HG02885 (cell line): ENCODE data around the gene SPOP.
"Not testable (repeated sequence)": the region's sequence is repeated elsewhere in the genome, so short reads cannot be mapped to it uniquely, and the experiment has no call there.

ENCODE experiments used
- ATAC-seq: cut with Tn5 transposase; IDR thresholded peaks from one replicate; pipeline ENCODE4 v1.9.1; 2021; ENCODE audit warnings: mild to moderate bottlenecking; ENCODE audit not compliant: unreplicated experiment, poor library complexity

SPOP gene

DNA sequence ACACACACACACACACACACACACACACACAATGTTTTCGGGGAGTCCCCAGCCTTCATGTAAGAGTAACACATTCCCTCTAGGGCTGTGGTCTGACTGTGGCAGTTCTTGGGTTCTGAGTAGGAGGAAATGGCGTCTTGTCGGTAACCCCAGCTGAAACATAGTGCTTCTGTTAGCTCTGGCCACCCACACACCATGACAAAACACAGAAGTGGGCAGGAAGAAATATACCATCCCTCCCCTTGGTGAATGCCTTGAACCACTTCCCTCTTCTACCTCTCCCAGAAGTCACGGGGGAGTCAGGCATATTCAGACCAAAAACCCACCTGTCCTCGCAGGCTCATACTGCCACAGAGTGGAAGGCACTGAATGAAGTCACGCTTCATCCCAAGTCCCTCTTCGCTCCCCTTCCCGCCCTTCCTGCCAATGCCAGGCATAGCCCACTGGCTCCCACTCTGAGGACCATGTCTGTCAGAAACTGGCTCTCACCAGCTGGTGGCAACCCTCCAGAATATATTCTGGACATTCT lies 18.4 kb upstream of the SPOP start:
- peak; percentile 70 for ATAC-seq

DNA sequence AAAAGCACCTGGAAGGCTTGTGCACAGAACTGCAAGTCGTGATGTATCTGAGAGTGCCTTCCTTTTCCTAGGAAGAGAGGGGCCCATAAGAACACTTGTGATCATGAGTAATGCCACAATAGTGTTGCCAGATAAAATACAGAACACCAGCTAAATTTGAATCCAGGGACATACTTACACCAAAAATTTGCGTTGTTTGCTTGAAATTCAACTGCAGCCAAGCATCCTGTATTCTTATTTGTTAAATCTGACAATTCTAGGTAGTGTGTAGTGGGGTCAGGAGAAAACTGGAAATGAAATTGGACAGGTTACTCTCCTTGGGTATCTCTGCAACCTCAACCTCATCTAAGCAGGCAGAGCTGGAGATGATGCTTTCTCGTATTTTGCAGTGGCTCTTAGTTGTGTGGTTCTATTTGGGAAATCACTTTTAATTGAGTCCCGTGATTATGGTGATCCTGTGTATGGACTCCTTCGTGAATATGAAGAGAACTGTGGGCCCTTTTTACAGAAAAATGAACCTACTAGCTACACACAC lies 17.9 kb upstream of the SPOP start:
- no peak for ATAC-seq

DNA sequence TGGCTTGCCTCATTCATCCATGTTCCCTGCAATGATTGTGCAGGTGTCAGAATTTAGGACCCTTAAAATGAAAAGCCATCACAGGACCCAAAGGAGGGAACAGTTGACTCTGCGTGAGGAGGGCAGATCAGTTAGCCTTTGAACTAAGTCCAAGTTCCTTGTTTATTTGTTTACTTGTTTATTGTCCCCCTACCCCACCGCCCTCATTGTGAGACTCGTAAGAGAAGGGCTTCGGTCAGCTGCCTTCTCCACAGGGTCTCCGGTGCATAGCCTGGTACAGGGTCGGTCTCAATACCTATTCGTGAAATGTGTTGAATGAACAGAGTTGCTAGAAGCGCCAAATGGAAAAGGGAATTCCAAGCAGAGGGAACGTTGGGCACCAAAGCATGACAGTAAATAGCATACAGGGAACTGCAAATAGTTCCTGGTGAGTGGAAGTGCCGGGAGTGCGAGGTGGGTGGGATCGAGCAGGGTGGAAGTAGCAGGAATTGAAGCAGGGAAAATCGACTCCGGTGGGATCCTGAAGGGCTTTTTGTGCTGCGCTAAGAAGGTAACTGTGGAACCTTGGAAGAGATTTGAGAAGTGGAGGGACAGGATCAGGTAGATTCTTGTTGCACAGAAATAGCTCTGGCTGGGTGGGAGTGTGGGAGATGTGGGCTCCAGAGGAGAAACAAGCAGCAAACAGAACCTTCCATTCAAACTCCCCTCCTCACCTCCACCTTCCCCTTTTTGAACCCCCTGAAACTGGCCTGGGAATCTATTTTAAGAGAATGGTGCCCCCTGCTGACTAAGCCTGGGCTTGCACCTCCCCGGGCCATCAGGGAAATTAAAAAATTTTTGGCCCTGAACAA lies 17.2 kb upstream of the SPOP start:
- no peak for ATAC-seq

DNA sequence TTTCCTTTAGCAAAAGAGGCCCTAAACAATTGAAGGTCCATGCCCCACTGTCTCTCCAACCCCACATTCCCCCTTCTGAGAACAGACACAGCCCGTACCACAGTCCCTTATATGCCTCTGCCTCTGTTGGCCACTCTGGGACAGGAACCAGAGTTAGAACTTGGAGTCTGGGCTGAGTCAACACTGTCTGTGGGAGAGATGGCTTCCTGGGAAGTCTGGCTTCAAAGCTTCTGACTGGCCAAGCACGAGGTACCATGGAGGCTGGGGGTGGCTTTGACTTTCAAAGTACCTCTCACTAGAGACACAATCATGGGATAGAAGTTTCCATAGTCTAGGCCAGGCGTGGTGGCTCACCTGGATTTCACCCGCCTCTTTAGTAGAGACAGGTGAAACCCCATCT lies 14.9 kb upstream of the SPOP start:
- no peak for ATAC-seq

DNA sequence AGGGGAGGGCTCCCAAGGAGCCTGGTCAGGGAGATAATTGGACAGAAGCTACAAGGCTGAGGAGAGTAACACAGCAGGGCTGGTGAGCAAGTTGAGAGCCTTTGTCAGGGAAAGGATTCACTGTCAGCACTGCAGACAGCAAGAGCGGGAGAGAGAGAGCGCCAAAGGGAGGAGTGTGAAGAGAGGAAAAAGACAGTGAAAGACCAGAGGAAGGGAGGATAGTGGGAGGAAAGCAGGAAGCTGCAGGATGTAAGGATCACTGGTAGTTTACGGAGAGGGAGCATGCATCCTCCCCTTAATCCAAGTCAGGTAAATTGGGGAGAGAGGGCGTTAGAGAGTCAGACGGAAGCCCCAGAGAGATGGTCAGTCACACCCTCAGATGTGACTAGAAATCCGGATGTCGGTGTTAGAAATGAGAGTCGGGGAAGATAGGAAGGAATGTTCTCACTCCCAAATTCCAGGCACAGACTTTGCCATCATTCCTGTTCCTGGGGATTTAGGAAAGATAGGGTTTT lies 13.8 kb upstream of the SPOP start:
- ATAC-seq, result no peak

DNA sequence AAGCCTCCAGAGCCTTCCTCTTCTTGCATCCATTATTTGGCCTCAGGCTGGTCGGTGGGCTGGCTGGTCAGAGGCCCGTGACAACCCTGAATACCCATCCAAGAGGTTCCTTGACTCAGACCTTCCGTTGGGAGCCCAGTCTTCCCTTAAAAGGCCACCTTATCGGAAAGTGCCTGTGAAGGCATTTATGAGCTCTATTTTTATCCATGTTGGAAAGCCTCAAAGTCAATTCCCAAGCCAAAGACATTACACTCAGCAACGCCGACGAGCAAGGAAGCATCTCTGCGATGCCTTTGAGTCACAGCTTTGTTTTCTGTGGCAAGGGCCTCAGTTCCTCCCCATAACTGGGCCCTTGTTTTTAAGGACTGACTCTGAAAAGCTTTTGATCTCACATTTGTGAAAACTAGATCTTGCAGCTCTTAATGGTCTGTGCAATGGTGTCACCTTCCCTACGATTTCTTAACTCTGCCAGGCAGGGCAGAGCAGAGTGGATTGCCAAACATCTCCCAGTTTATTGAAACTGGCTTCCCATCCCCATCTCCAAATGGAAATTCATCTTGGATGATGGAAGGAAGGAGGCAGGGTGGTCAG lies 13.3 kb upstream of the SPOP start:
- ATAC-seq, result no peak

DNA sequence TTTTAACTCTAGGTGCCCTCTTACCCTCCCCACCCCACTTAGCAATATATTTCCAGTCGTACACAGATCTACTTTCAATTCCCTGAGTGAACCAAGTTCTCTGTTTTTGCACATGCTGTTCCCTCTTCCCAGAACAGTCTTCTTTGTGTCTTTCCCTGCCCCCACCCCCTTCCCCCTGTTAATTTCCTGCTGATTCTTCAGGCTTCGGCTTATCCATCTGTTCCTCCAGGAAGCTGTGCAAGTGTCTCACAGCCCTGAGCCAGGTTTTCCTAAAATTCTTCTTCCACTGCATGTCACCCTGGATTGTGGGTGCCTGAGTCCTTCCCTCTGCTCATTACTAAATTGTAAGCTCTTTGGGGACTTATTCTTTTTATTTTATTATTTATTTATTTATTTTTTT lies 12.4 kb upstream of the SPOP start:
- ATAC-seq, result no peak

DNA sequence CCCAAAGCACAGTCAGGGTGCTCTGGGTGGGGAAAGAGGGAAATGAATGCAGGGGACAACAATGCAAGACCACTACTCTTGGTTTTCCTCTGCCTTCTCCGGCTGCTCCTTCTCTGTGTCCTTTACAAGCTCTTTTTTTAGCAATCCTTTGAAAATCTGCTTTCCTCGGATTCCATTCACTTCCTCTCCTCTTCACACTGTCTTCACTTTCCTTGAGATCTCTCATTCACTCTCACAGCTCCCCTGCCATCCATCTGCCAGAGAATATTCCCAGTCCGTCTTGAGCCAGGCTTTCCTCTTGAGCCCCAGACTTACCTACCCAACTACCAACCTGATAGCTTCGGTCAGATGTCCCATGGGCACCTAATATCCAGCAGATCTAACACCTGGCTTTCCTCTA lies 11.0 kb upstream of the SPOP start:
- no peak for ATAC-seq

DNA sequence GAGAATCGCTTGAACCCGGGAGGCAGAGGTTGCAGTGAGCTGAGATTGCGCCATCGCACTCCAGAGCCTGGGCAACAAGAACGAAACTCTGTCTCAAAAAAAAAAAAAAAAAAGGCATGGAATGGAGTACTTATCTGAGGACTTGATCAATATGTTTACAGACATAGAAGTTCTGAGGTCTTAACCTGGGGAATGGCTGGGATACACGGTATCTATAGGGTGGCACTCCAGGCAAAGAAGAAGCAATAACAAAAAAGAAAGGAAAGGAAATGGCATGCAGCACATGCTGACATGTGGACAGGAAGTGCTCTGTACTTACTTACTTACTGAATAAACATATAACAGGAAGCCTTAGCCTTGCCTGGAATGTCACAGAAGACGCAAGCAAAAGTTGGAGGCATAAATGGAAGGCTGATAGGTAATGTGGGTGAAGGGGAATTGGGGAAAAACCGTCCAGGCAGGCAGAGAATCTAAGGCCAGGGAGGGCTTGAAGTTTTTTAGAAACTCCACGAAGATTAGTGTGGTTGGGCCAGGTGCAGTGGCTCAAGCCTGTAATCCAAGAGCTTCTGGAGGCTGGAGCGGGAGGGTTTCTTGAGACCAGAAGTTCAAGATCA lies 10.1 kb upstream of the SPOP start:
- no peak for ATAC-seq

DNA sequence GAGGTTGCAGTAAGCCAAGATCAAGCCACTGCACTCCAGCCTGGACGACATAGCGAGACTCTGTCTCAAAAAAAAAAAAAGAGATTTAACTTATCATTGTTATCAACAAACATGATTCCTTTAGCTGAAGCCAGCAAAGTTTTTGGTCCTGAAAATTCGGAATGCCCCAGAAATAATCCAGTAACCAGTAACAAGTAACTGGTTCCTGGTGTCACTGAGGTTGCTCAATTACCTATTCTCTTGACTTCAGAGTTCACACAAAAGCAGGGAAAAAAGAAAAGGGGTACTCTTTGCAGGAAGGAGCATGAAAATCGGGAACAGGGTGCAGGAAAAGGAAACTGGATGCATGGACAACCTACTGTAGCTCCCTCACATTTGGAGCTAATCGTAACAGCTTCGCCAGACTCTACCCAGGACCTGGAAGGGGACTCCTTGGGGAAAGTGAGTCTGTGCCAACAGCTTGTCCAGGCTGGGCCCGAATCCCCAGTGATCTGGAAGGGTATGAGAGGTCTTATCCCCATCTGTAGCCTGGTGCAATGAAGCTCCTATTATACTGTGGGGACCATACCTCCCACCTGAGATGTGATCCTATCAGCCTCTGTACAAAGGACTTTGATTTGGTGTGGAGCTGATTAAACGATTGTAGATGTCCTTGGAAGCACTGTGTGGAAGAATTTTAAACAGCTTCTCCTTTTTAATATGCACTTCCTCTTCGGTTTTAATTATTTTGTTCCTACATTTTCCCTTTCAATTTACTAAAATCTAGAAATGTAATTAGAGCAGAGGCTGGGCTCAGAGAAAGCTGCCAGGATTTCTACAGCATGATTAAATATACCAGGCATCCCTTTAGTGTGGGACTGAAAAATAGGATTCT lies 3.4 kb upstream of the SPOP start:
- ATAC-seq, result no peak

DNA sequence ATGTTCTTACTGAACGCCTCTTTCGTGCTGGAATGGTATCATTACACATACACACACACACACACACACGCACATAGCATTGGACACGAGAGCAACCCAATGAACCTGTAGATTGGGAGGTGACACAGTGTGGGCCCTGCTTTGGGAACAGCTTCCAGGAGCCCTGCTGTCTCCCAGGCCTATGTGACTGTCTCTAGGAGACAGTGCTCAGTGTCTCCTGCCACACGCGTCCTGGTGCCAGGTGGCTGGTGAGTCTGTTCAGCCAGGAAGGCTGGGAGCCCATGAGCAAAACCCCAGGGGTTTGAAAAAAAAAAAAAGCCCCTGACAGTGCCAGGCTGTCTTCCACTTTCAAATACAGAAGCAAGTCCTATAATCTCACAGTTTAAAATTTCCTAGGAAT lies 2.4 kb upstream of the SPOP start:
- no peak for ATAC-seq

DNA sequence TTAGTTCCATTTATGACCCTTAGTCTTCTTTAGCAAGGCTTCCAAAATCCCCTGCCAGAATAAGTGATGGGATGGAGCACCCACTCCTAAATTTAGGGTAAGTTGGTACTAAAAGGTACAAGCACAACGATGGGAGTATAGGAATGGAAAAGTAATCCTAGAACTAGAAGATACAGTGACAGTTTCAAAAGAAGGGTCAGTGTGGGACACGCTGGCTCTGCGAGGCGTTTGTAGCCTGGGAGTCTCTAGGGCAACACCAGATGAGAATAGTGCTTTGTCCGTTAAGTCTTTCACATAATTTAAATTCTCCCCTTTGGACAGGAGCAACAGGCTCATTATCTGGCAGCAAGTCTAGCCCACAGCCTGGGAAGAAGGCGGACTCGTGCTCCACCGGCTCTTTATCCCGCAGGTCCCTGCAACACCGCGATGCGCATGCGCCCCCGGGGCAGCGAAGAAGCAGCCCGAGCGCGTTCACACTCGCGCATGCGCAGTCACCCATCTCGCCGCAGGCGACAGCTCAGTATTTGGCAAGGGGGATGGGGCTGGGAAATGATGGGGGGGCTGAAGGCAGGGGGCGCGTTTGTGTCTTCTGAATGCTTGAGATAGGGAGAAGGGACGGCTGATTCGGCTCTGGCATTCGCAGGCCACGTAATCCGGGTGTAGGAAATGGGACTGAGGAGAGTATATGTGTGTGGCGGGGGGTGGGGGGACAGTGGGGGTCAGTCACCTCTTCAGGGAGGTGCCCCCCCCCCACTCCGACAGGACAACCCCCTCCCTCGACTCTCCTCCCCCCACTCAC lies 564 bp downstream of the SPOP start:
- peak; percentile 54 for ATAC-seq

DNA sequence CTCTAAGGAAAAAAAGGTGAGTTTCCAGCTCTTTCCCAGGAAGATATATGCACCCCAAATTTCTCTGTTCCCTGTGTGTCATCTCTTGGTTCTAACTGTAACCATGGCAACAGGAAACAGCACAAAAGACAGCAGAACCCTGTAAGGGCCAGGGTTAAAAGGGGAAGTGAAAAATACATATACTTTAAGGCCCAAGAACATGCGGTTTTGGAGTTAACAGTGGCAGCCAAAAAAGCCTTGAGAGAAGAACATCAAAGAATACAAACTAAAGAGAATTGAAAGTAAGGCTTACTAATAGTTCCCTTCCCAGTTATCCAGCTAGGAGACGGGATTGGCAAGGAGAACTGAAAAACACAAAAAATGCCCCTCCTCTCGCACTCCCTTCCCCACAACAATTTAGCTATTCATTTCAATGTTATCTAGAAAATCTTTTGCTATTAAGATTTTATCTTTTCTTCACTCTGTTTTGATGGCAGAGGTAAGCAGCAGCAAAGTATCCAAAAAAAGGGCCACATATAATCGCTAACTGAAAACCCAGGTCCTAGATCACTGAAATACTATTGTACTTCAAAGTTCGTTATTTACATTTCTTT lies 1.5 kb downstream of the SPOP start:
- peak; percentile 69 for ATAC-seq

DNA sequence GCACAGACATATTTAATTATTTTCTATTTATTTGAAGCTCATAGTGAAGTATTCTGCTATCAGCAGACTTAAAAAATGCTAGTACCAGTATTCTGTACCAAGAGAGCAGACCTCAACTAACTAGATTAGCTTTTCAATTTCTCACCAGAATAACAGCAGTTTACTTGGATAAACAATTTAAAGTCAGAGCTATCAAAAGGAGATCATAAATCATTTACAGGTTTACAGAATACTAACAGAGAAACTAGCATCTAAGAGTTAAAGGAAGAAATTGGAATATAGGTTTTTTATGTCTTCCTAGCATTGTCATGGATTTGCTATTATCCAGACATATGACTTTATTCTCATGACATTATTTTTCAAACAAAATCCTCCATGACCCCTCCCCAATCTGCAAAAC lies 3.4 kb downstream of the SPOP start:
- no peak for ATAC-seq

DNA sequence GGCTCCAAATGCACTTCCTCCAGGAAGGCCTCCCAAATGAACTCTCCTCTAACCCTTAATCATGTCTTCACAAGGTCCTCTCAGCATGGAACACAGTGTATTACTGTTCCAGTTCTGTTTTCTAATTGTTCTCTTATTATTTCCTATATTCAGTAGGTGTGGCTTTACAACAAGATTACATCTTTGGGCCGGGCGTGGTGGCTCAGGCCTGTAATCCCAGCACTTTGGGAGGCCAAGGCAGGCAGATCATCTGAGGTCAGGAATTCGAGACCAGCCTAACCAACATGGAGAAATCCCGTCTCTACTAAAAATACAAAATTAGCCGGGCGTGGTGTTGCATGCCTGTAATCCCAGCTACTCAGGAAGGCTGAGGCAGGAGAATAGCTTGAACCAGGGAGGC lies 4.2 kb downstream of the SPOP start:
- not testable (repeated sequence) for ATAC-seq

DNA sequence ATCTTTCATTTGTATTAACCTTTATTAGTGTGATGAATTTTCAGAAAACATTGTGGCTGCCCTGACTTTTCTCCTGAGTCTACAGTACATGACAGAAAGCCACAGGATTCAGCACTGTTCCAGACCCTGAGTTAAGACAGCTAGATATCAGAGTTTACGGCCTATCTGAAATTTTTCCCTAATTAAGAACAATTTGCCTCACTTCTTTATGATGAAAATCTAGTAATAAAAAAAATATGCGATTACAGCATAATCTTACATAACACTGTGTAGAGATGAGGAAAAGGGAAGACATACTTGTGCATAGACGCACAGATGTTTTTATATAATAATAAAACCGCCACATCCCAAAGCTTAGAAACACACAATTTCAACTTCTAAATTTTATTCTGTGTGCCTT lies 7.3 kb downstream of the SPOP start:
- ATAC-seq, result no peak

DNA sequence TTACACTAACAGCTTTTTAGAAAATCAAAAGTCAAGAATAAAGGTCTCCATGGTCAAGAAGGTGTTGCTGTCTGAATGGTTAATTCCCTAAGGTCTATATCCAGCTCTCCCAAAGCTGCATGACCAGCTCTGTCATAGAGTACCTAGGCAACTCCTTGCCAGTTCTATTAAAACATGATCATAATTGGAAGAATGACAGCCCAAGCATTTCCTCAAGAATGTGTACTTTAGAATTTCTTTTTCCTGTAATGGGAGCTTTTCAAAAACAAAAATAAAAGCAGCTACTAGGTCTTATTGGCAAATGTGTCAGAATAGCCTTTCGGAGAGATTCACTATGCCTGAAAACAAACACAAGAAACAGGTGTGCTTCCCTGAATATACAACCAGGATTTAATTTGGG lies 7.9 kb downstream of the SPOP start:
- ATAC-seq, result no peak

DNA sequence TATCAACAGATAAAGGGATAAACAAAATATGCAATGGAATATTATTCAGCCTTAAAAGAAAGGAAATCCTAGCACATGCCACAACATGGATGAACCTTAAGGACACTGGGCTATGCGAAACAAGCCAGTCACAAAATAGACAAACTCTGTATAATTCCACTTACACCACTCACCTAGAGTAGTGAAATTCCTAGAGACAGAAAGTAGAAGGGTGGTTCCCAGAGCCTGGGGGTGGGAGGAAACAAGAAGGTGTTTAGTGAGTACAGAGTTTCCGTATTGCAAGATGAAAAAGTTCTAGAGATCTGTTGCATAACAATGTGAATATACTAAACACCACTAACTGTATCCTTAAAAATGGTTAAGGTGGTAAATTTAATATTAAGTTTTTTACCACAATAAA lies 10.0 kb downstream of the SPOP start:
- no peak for ATAC-seq

DNA sequence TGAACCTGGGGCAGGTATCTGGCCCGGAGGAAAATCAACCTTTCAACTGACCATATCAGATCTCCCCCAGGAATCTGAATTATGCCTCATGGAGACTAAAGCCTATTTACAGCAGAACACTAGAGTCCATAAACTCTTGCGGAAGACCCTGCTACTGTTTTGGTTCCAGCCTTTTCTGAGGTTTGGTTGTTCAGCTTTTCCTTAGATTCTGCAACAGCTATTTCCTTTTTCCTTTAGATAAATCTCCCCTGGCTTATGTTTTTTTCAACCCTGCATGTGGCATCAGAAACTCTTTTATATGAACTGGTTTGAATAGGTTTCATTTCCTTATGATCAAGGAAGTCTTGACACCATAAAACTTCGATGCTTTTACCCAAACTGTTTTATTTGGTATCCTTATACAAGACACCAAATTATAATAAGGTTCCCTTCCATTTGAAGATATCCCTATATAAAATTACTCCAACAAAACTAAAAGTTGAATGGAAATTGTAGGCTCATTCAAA lies 13.1 kb downstream of the SPOP start:
- no peak for ATAC-seq
